ENCODE measurements around the gene ECSCR.

DNA sequence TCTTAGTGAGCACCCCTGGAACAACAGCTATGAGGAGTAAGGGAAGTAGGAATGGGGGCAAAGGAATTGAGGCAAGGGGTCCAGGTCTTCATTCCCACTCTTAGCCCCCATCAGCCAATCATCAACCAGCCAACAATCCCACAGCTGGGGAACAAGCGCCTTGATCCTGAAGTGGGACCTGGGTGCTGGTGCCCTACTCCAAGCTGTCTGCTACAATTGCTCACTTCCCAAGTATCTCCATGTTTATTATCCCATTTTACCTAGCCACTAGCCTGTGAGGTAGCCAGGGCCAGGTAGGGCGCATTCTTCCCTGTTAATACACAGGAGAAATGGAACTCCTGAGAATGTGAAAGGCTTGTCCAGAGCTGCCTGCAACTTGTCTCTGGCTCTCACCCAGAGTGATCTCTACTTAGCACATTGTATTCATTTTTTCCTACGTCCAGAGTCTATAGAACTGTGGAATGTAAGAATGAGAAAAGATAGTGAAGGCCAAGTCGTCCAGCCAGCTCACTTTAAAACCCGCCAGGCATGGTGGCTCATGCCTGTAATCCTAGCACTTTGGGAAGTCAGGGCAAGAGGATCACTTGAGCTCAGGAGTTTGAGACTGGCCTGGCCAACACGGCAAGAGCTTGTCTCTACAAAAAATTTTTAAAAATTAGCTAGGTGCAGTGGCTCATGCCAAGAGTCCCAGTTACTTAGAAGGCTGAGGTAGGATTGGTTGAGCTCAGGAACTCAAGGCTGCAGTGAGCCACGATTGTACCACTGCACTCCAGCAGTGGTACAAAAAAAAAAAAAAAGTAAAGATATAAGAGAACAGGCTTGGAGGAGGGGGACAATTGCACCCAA is 17.0 kb downstream of the ECSCR start:
- TF ChIP-seq, protein P1, sequence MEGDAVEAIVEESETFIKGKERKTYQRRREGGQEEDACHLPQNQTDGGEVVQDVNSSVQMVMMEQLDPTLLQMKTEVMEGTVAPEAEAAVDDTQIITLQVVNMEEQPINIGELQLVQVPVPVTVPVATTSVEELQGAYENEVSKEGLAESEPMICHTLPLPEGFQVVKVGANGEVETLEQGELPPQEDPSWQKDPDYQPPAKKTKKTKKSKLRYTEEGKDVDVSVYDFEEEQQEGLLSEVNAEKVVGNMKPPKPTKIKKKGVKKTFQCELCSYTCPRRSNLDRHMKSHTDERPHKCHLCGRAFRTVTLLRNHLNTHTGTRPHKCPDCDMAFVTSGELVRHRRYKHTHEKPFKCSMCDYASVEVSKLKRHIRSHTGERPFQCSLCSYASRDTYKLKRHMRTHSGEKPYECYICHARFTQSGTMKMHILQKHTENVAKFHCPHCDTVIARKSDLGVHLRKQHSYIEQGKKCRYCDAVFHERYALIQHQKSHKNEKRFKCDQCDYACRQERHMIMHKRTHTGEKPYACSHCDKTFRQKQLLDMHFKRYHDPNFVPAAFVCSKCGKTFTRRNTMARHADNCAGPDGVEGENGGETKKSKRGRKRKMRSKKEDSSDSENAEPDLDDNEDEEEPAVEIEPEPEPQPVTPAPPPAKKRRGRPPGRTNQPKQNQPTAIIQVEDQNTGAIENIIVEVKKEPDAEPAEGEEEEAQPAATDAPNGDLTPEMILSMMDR (conservative IDR thresholded peaks at IDR 0.05; ENCODE audit: low read depth, low read length) = no peak
- TF ChIP-seq EZH2 (IDR thresholded peaks at IDR 0.05; ENCODE audit: low read length, unreplicated experiment) = no peak
- no peak for TF ChIP-seq EZH2phosphoT487 (IDR thresholded peaks at IDR 0.05; ENCODE audit: borderline replicate concordance, low read length)
